Posterior cingulate gyrus (tissue), 11 donors: Measurements from ENCODE around the gene TYRP1.

Experiments used
- DNase-seq, 10 donors: peaks; one replicate each; pipeline versions ENCODE4 v3.0.0 to v3.0.0-alpha.2; 2020 to 2021; ENCODE audit warnings: mixed read lengths in 3 of 10
- intact Hi-C: fragments of 100-400 bp; cut with DNase I; formaldehyde crosslinking; loops from one replicate; pipeline ENCODE4 v1.15.1; 2023

TYRP1 gene

DNA sequence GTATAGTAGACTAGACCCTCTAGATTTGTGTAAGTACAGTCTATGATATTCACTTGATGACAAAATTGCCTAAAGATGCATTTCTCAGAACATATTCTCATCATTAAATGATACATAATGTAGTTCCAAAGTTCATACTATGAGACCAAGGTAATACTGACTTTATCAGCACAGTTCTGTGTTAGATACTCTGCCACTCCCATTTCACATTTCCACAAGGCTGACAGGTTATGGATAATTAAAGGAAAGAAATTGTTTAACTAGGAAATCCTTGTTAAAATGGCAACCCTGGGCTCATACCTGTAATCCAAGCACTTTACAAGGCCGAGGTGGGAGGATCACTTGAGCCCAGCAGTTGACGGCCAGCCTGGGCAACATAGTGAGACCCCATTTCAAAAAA is 33.6 kb downstream of the TYRP1 start:
- intact Hi-C loops: loop anchor here (10.0 kb wide), 1 partner anchor 48 kb away; the partner anchor contains the start of gene LURAP1L
- no peak for DNase-seq

DNA sequence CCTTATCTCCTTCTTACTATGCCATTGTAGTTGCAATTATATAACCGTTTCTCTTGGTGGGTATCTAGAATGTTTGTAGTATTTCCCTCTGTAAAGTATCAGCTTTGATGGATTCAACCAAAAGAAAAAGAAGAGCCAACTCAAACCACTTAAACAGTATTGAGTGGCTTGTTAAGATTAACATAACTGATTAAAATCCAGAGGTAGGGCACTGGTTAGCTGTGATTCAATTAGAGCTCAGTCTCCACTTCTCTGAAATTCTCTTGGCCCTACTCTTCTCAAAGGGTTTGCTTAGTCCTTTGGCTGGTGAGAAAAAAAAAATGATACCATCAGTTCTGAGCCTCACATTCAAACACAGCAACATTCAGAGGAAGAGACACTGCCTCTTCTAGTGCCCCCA is 37.0 kb downstream of the TYRP1 start:
- DNase-seq: no peak
- intact Hi-C loops: no loop called here

DNA sequence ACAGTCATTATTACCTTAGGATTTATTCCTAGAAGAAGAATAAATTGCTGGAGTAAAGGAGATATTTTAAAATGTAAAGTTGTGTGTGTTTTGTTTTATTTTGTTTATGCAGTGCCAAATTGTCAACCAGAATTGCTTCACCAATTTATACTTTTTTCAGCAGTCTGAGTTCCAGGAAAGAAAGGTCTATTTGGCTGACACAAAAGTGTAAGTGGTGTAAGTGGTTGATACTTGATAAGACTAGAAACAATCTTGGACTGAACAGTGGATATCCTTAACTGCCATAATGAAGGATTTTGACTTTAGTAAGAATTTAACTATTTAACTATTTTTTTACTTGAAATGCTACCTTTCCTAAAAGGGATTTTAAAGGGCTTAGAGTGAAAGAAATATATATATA is 37.7 kb downstream of the TYRP1 start:
- intact Hi-C loops: no loop called here

DNA sequence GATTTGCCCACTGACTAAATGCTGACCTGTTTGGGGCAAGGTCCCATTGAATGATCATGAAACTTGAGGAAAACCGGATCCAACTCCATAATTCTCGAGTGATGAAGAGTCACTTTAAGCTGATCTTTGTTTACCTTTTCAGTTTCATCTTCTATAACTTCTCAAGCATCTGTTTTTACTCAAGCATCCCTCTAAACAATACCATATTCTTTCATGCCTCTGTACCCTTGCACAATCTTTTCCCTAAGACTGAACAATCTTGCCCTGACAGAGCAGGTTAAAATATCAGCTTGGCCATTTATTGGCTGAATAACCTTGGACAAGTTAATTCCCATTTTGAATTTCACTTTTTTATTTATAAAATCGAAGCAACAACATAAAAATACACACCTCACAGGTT is 39.8 kb downstream of the TYRP1 start:
- intact Hi-C loops: no loop called here

More for the DNA sequence above, 37.7 kb downstream of the TYRP1 start:
- DNase-seq: no peak

DNA sequence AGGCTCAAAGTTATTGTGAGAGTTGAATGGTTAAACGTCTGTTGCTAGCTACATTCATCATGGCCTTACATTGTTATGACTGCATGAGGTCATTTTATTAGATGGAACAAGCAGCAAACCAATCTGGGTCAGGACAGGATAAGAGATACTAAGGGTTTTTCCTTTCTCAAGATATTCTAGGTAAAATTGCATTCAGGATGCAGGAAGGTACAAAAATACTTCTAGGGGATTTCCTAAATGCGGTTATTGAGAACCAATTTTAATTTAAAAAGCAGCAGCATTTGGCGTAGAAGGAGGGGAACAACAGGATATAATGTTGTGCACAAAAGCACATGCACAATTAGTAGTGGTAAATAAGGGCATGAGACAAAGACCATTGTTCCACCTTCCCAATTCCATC is 42.5 kb downstream of the TYRP1 start:
- no peak for DNase-seq
- intact Hi-C loops: no loop called here

More for the DNA sequence above, 39.8 kb downstream of the TYRP1 start:
- no peak for DNase-seq

DNA sequence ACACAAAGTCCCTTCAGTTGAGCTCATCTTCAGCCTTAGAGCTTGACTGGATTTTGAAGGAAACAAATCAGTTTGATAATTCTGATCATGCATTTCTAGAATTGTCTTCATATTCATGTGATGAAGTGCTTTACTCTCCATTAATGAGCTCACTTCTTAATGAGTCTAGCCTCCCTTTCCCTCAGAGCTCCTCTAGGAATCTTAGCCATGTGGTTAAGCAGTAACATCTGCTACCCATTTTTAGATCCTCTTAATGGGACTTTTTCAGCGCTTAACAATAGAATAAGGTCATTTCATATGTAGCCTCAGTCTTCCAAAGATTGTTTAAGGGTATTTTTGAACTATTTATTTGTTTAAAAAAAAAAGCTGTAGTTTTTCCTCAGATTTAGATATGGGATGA is 44.7 kb downstream of the TYRP1 start:
- DNase-seq: no peak
- intact Hi-C loops: no loop called here

DNA sequence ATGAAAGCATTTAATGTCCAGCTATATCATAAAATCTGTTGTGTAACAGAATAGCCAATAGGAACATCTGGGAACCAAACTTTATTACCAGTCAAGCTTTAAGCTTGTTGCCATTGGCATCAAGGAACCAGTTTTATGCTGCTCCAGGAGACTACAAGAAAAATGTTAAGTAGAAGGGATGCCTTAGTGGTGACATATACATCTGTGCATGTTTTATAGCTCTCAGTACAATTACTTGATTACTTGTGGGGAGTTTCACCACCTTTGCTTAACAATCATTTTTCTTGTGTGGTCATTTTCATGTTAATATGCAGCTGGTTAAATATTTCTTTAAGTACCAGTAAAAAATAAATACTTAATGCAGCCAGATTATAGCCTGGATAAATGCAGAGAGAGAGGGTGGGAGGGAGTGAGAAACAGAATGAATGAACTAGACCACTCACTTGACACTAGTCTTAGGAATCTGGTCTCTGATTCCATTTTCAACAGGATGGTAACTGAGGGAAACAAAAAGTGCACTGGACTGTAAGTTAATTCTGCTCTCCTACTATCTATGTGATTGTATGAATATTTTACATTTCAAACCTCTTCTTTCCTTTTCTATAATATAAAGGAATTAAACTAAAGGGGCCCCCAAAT is 45.9 kb downstream of the TYRP1 start:
- DNase-seq: no peak
- intact Hi-C loops: no loop called here

DNA sequence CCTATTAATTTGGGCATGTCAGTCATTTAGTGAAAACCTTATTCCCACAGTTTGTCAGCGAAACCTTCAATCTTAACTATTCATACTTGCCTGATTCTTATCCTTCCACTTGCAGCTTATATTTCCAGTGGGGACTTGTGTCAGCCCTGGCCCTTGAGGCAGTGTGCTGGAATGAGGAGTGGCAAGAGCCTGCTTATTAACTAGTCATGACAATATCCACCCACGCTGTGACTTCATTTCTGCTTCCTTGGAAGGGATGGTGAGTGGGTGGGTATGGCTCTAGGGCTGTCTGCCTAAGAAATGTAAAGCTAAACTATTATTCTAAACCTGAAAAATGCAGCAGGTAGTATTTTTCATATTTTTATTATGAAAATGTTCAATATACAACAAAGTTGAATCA is 47.7 kb downstream of the TYRP1 start:
- no peak for DNase-seq
- intact Hi-C loops: no loop called here

DNA sequence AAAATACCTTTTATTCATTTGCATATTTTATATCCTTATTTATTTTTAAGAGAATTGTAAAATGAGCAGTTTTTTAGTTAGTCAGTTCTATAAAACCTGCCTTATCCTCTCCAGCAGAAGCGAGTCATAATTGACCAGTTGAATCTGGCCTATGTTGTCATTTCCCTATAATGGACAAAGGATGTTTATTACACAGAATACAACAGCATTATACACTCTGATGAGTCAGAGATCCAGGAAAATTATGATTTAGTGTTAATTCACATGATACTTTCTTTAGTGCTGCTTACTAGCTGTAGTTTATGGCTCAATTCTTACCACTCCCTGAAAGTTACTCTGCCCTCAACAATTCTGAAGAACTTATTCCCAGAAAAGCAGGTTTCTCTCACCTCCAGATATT is 54.8 kb downstream of the TYRP1 start:
- DNase-seq: no peak
- intact Hi-C loops: no loop called here

DNA sequence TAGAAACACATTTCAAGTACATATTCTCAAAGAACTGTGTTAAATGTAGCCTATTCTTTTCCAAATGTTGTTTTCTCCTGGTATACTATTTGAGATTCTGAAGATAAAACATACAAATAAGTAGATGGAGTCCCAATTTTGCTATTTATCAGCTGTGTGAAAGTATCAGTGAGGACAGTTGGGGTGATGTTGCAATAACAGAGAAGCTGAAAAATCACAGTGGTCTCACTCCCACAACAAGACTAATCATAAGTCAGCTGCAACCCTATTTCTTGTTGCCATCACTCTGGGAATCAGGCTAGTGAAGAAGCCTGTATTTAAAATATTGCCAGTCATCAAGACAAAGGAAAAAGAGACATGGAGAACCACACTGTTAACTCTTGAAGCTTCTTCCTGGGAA is 55.8 kb downstream of the TYRP1 start:
- intact Hi-C loops: no loop called here
- DNase-seq: no peak

DNA sequence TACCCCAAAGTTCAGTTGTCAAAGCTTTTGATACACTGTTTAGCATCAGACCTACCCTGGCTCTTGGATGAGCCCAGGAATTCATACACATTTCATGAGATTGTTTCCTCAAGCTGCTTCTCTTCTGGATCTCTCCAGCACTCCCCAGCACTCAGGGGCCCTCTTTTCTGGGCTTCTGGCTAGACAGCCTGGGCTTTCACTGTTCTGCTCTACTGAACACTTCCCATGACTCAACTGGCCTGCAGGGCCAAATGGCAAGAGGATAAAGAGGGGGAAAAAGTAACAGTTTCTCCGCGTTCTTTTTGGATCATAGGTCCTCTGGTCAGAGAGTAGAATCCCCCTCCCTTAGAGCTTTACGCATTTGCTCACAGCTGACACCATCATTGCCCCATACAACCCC is 60.7 kb downstream of the TYRP1 start:
- intact Hi-C loops: no loop called here
- no peak for DNase-seq

DNA sequence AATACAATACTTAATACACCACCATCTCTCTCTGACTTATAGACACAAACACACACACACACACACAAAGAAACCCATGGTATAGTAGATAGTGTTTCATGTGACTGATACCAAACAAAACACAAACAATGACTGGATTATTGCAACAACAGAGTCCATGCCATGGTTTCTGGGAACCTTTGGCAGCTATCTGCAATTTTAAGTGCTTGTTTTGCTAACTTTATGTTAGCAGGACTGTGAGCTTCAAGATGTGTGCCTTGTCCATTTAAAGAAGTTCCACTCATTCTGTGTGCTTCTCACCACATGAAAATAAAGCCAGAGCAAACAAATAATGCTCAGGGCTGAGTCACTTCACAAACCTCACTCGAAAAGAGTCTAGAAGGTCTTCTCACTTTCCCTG is 66.6 kb downstream of the TYRP1 start:
- intact Hi-C loops: no loop called here
- DNase-seq: no peak
